ENCODE data around the gene FLOT2. TPM values are rescaled to one million over a fixed set of nuclear protein-coding genes. Genes with fewer than 3 reads are reported as not detected.

Gene FLOT2, protein sequence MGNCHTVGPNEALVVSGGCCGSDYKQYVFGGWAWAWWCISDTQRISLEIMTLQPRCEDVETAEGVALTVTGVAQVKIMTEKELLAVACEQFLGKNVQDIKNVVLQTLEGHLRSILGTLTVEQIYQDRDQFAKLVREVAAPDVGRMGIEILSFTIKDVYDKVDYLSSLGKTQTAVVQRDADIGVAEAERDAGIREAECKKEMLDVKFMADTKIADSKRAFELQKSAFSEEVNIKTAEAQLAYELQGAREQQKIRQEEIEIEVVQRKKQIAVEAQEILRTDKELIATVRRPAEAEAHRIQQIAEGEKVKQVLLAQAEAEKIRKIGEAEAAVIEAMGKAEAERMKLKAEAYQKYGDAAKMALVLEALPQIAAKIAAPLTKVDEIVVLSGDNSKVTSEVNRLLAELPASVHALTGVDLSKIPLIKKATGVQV
- 50.7 to 79.4 TPM (median 67.2 TPM) in 3 replicates for polyA plus RNA-seq
- 40.9 TPM for polyA plus RNA-seq (2011; ENCODE audit: low read depth)
- polyA plus RNA-seq (2011; cell fraction: cytosol; rRNA removed): 64.5 and 90.7 TPM in 2 replicates
- 53.1 and 62.0 TPM in 2 replicates for polyA plus RNA-seq (2011; cell fraction: nucleus; rRNA removed)
- 20.8 and 84.9 TPM in 2 replicates for polyA plus RNA-seq (2012; ENCODE audit: low replicate concordance)
- polyA minus RNA-seq: 85.8 to 208 TPM (median 114 TPM) in 3 replicates
- 87.1 TPM for polyA minus RNA-seq (2011; cell fraction: cytosol; rRNA and poly(A)+ RNA removed)
- polyA minus RNA-seq (2011; cell fraction: nucleus; rRNA and poly(A)+ RNA removed): 20.3 and 33.7 TPM in 2 replicates

DNA sequence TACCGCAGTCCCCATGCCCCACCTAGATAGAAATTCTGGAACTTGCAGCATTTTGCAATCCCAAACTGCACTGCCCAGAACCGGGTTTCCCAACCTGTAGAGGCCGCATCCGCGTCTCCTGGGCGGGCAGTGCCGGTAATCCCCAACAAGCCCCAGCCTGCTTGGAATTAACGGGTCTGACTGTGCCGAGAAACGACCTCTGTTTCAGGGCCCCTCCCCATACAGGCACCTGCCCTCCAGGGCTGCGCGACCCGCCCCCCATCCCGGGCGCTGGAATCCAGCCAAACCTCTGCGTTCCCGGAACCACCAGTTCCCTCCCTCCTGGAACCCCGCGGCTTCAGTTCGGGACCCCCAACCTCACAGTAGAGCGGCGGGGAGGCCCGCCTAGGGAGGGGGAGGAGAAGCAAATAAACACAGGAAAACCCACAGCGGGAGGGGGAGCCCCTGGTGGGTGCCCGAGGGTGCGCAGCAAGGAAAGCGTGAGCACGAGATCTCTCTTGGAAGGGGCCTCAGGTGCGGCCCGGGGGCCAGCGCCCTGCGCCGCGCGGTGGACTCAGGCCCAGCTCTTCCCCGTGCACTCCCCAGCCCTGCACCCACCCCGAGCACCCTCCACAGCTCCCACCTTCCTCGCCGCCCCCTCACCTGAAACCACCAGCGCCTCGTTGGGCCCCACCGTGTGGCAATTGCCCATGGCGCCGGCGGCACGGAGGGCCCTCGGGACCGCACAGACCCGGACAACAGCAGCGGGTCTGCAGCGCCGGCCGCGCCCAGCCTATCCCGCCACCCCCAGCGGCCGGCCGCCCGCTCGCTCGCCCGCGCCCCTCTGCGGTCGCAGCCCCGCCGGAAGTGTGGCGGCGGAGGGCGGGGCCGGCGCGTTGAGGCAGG is at the start of gene FLOT2:
TSS of gene FLOT2 (minus strand) at position 850 of the 885 bp plus-strand sequence. CDS start at position 691, 159 bp downstream.
- dilution Hi-C loops (cut with MboI; ENCODE audit: extremely low pct_ligation_motif_present, low sequenced_read_pairs): no loop called here
- peak within 1 kb of the TSS; percentile 78 for H3K27ac ChIP-seq (ENCODE audit: control insufficient read depth, insufficient read depth, low read length)

More for the DNA sequence above, at the start of gene FLOT2:
- DNase-seq (ENCODE audit: low read depth, low spot score): peak; percentile 48
- Histone ChIP-seq H2AFZ (ENCODE audit: control insufficient read depth, low read length) (peak within 1 kb of the TSS; percentile 82), H3K4me3 (ENCODE audit: control insufficient read depth in 2 of 3, extremely low read depth in 1 of 3, insufficient read depth in 2 of 3, low read depth in 1 of 3, low read length in 3 of 3) (peak within 1 kb of the TSS; percentile 68 to 92 (median 75)), H3K79me2 (ENCODE audit: control insufficient read depth, insufficient read depth, low read length) (peaks cover 18% of the 10 kb centered on the region), H3K9me3 (ENCODE audit: control insufficient read depth, low read depth, low read length) (no peaks in the 10 kb centered on the region), H3K36me3 (ENCODE audit: control insufficient read depth in 2 of 2, extremely low read depth in 1 of 2, insufficient read depth in 2 of 2, low read length in 2 of 2) (peaks cover 1 to 7% of the 10 kb centered on the region in 2 experiments), H3K4me2 (ENCODE audit: control insufficient read depth, extremely low read depth, insufficient read depth, low read depth, low read length) (peak within 1 kb of the TSS; percentile 99), H4K20me1 (ENCODE audit: control insufficient read depth, extremely low read depth, insufficient read depth, low read length) (no peaks in the 10 kb centered on the region), H3K4me1 (ENCODE audit: control insufficient read depth, extremely low read depth, insufficient read depth, low read length) (peaks cover 35% of the 10 kb centered on the region), H3K9me1 (ENCODE audit: control insufficient read depth, extremely low read depth, insufficient read depth, low read length) (peaks cover 3% of the 10 kb centered on the region), H3K9ac (ENCODE audit: control insufficient read depth, extremely low read depth, insufficient read depth, low read length) (peak within 1 kb of the TSS; percentile 83), H3K27me3 (ENCODE audit: control insufficient read depth, extremely low read depth, insufficient read depth, low read length) (no peaks in the 10 kb centered on the region)
- no peak for FAIRE-seq
- TF ChIP-seq CTCF (optimal IDR thresholded peaks at IDR 0.05 in 1 of 3, IDR thresholded peaks at IDR 0.05 in 1 of 3, conservative IDR thresholded peaks at IDR 0.05 in 1 of 3; ENCODE audit: extremely low read depth in 1 of 3, insufficient read depth in 2 of 3, low read length in 3 of 3) (peak; percentile 8 to 40 (median 15)), EZH2 (IDR thresholded peaks at IDR 0.05; ENCODE audit: low read length) (no peak)

All from keratinocyte (primary cell).